ENCODE measurements around the gene CCNJL.

DNA sequence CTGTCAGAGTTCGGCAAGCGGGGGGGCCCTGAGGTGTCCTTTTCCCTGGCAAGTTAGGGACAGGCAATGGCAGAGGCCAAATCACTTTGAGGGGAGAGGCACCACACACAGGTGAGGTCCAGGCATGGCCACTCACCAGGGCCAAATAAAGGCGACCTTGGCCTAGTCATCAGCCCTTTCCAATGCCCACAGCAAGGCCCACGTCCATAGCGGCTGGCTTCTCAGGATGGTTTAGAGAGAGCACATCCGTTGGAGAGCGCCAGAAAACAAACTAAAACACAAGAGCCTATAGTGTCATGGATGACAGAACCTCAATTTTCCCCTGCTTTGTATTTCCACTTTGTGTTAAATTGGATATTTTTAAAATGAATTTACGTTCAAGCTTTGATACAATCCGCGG, 7.0 kb downstream of the CCNJL start:
- TF ChIP-seq GABPA (IDR thresholded peaks at IDR 0.05; ENCODE audit: borderline replicate concordance, insufficient read depth, low read length): no peak
- TF ChIP-seq, protein P1, sequence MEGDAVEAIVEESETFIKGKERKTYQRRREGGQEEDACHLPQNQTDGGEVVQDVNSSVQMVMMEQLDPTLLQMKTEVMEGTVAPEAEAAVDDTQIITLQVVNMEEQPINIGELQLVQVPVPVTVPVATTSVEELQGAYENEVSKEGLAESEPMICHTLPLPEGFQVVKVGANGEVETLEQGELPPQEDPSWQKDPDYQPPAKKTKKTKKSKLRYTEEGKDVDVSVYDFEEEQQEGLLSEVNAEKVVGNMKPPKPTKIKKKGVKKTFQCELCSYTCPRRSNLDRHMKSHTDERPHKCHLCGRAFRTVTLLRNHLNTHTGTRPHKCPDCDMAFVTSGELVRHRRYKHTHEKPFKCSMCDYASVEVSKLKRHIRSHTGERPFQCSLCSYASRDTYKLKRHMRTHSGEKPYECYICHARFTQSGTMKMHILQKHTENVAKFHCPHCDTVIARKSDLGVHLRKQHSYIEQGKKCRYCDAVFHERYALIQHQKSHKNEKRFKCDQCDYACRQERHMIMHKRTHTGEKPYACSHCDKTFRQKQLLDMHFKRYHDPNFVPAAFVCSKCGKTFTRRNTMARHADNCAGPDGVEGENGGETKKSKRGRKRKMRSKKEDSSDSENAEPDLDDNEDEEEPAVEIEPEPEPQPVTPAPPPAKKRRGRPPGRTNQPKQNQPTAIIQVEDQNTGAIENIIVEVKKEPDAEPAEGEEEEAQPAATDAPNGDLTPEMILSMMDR (IDR thresholded peaks at IDR 0.05; ENCODE audit: control extremely low read depth in 1 of 3, insufficient read depth in 1 of 3, low read depth in 1 of 3, low read length in 3 of 3): no peak
- TF ChIP-seq POLR2A (IDR thresholded peaks at IDR 0.05; ENCODE audit: control extremely low read depth in 1 of 2, low read depth in 2 of 2, low read length in 2 of 2): no peak
- TF ChIP-seq SIX5 (IDR thresholded peaks at IDR 0.05; ENCODE audit: low read depth, low read length): no peak
- no peak for TF ChIP-seq SP4 (IDR thresholded peaks at IDR 0.05; ENCODE audit: low read length)
- TF ChIP-seq MAX (IDR thresholded peaks at IDR 0.05): no peak
- no peak for TF ChIP-seq BCL11A (IDR thresholded peaks at IDR 0.05; ENCODE audit: low read depth in 2 of 2, low read length in 2 of 2)
- TF ChIP-seq POLR2AphosphoS5 (IDR thresholded peaks at IDR 0.05; ENCODE audit: low read depth, low read length): no peak
- no peak for TF ChIP-seq RXRA (IDR thresholded peaks at IDR 0.05; ENCODE audit: insufficient read depth, low read depth, low read length)
- no peak for TF ChIP-seq TAF1 (IDR thresholded peaks at IDR 0.05; ENCODE audit: low read depth, low read length)
- TF ChIP-seq TAF7 (optimal IDR thresholded peaks at IDR 0.05; ENCODE audit: borderline replicate concordance, low read depth, low read length): no peak

All from H1 (cell line).